Neuronal stem cell (in vitro differentiated cells): Measurements from ENCODE around the gene CYSRT1.

Experiments
- DNase-seq: peaks from one replicate; pipeline ENCODE4 v3.0.0-alpha.2; 2013; ENCODE audit warnings: low spot score
- H2AFZ ChIP-seq: one replicate; pipeline ENCODE4 v1.6.1; 2013; ENCODE audit warnings: mild to moderate bottlenecking, low read length, inconsistent platforms
- H2AK5ac ChIP-seq: 2 replicates; pipeline ENCODE4 v1.6.1; 2013; ENCODE audit warnings: low read depth, mild to moderate bottlenecking, inconsistent platforms, low read length, moderate library complexity, mixed read lengths
- H2BK120ac ChIP-seq: 2 replicates; pipeline ENCODE4 v1.6.1; 2013; ENCODE audit warnings: low read depth, mild to moderate bottlenecking, inconsistent platforms, low read length, moderate library complexity, mixed read lengths
- H2BK12ac ChIP-seq: one replicate; pipeline ENCODE4 v1.6.1; 2013; ENCODE audit warnings: low read length, inconsistent platforms
- H2BK15ac ChIP-seq: 2 replicates; pipeline ENCODE4 v1.6.1; 2013; ENCODE audit warnings: mild to moderate bottlenecking, low read length, inconsistent platforms, mixed read lengths
- H2BK5ac ChIP-seq: one replicate; pipeline ENCODE4 v1.6.1; 2013; ENCODE audit warnings: inconsistent platforms, mild to moderate bottlenecking, low read length, moderate library complexity
- H3K14ac ChIP-seq: one replicate; pipeline ENCODE4 v1.6.1; 2013; ENCODE audit warnings: low read length, inconsistent platforms
- H3K18ac ChIP-seq: 2 replicates; pipeline ENCODE4 v1.6.1; 2013; ENCODE audit warnings: low read length, inconsistent platforms
- H3K23ac ChIP-seq: 2 replicates; pipeline ENCODE4 v1.6.1; 2013; ENCODE audit warnings: low read depth, mild to moderate bottlenecking, mixed read lengths, low read length, inconsistent platforms; ENCODE audit not compliant: poor library complexity
- H3K27ac ChIP-seq: replicated peaks from 3 replicates; pipeline ENCODE4 v1.5.1; 2013; ENCODE audit warnings: low read length, inconsistent platforms
- H3K27me3 ChIP-seq, 3 experiments: 2 replicates each; pipeline ENCODE4 v1.6.1; 2013; ENCODE audit warnings: low read length in 3 of 3, mild to moderate bottlenecking in 2 of 3, inconsistent platforms in 1 of 3, low read depth in 1 of 3, mixed read lengths in 1 of 3, moderate library complexity in 1 of 3; ENCODE audit not compliant: control insufficient read depth in 3 of 3, insufficient read depth in 3 of 3
- H3K36me3 ChIP-seq, 2 donors: replicated peaks in 1 of 2; 2 replicates each; pipeline ENCODE4 v1.6.1; 2013; ENCODE audit warnings: low read length in 2 of 2; ENCODE audit not compliant: control insufficient read depth in 2 of 2, insufficient read depth in 2 of 2
- H3K4ac ChIP-seq: 2 replicates; pipeline ENCODE4 v1.6.1; 2013; ENCODE audit warnings: inconsistent platforms, mild to moderate bottlenecking, low read length, moderate library complexity
- H3K4me1 ChIP-seq, 2 donors: 1 replicate in 1 of 2; 2 replicates in 1 of 2; pipeline ENCODE4 v1.6.1; 2013; ENCODE audit warnings: low read length in 2 of 2, low read depth in 1 of 2; ENCODE audit not compliant: control insufficient read depth in 2 of 2, insufficient read depth in 1 of 2
- H3K4me2 ChIP-seq: one replicate; pipeline ENCODE4 v1.6.1; 2013; ENCODE audit warnings: mild to moderate bottlenecking, low read length, inconsistent platforms; ENCODE audit not compliant: insufficient read depth, poor library complexity, severe bottlenecking
- H3K4me3 ChIP-seq, 2 donors: 2 replicates each; pipeline ENCODE4 v1.5.1; 2013; ENCODE audit warnings: low read length in 2 of 2, mild to moderate bottlenecking in 2 of 2, inconsistent platforms in 1 of 2, moderate library complexity in 1 of 2
- H3K79me1 ChIP-seq: one replicate; pipeline ENCODE4 v1.6.1; 2013; ENCODE audit warnings: low read depth, mild to moderate bottlenecking, inconsistent platforms, low read length, moderate library complexity
- H3K9ac ChIP-seq: one replicate; pipeline ENCODE4 v1.6.1; 2013; ENCODE audit warnings: mild to moderate bottlenecking, low read depth, low read length, inconsistent platforms; ENCODE audit not compliant: poor library complexity
- H3K9me3 ChIP-seq, 2 donors: replicated peaks in 1 of 2; 2 replicates each; pipeline versions ENCODE3 to v1.6.1; 2013; ENCODE audit warnings: low read length in 2 of 2, mild to moderate bottlenecking in 2 of 2, inconsistent platforms in 1 of 2, low read depth in 1 of 2, mixed read lengths in 1 of 2, moderate library complexity in 1 of 2; ENCODE audit not compliant: control insufficient read depth in 2 of 2, insufficient read depth in 1 of 2
- H4K8ac ChIP-seq: one replicate; pipeline ENCODE4 v1.6.1; 2013; ENCODE audit warnings: low read depth, mild to moderate bottlenecking, inconsistent platforms, low read length, moderate library complexity
- H4K91ac ChIP-seq: one replicate; pipeline ENCODE4 v1.6.1; 2013; ENCODE audit warnings: low read length, low read depth, mild to moderate bottlenecking, inconsistent platforms; ENCODE audit not compliant: poor library complexity
- WGBS, 2 donors: extraction: QIAGEN DNeasy Blood & Tissue Kit; methylation state at CpG; one replicate each; pipeline ENCODE4 v1.1.7; 2013; ENCODE audit warnings: missing lambda C conversion rate in 2 of 2, mixed read lengths in 1 of 2; ENCODE audit not compliant: insufficient read length in 2 of 2, insufficient replicate concordance in 1 of 2; ENCODE audit errors: extremely low coverage in 2 of 2; 5-methylcytosine and 5-hydroxymethylcytosine counted together

The CYSRT1 gene

GRCh38 chr9:137216188-137216965 lies 8.6 kb upstream of the CYSRT1 start:
- Histone ChIP-seq H3K18ac (no peak overlapping the region), H3K4me1 (peaks cover 2 to 8% of the 10 kb centered on the region in 2 donors), H3K23ac (no peak overlapping the region), H2AK5ac (no peak overlapping the region), H3K36me3 (peaks cover 17 to 46% of the 10 kb centered on the region in 2 donors), H2BK12ac (no peak overlapping the region), H3K27ac (no peak overlapping the region), H3K27me3 (no peaks in the 10 kb centered on the region), H2BK5ac (no peak overlapping the region), H4K8ac (no peak overlapping the region), H2AFZ (no peak overlapping the region), H3K4me3 (no peak overlapping the region), H3K4me2 (no peak overlapping the region), H4K91ac (no peak overlapping the region), H3K14ac (no peak overlapping the region), H2BK120ac (no peak overlapping the region), H3K4ac (no peak overlapping the region), H3K9ac (no peak overlapping the region), H2BK15ac (no peak overlapping the region), H3K9me3 (no peaks in the 10 kb centered on the region), H3K79me1 (peaks cover 20% of the 10 kb centered on the region)
- WGBS, 2 donors: no CpG with 5 or more reads among the region's 30 CpGs
- no peak for DNase-seq

DNA sequence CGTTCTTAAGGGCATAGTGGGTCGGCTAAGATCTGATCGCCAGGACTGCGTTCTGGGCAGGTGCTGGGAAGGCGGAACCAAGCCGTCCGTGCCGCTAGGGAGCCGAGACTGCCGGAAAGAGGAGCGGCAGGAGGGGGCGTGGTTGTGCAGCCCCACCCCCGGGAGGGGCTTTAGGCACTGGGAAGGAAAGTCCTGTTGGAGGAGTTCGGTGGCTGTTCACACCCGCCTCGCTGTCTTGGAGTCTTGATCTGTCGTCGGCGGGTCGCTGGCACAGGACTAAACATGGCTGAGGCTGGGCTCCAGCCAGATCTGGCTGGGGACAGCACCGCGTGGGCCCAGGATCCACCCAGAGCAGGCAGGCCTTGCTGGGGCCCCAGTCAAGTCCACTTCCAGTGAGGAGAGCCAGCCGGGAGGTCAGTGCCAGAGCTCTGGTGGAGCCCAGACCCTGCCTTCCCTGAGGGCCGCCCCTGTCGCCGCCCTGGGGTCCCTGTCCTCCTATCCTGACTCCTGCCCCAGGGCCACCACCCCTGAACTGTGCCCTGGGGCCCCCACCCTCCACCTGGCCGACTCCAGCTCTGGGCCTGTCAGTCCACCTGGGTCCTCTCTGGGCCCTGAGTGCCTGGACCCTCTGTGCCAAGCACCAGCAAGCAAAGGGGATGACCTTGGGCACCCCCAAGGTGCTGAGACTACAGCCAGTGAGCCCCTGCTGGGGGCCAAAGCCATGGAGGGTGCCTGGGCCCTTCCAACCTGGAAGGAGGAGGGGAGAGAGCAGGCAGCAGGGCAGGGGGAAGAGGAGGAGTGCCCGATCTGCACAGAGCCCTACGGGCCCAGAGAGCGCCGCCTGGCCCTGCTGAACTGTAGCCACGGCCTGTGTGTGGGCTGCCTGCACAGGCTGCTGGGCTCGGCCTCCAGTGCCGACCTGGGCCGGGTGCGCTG lies 7.4 kb upstream of the CYSRT1 start:
- Histone ChIP-seq H3K4me2 (no peak overlapping the region), H2BK5ac (no peak overlapping the region), H2BK15ac (no peak overlapping the region), H3K14ac (no peak overlapping the region), H3K79me1 (peaks cover 18% of the 10 kb centered on the region), H2AK5ac (peak overlapping the region; percentile 56), H4K8ac (no peak overlapping the region), H3K36me3 (peaks cover 17 to 36% of the 10 kb centered on the region in 2 donors), H3K9ac (no peak overlapping the region), H3K18ac (no peak overlapping the region), H3K4me1 (peaks cover 3 to 9% of the 10 kb centered on the region in 2 donors), H3K4ac (no peak overlapping the region), H2BK120ac (no peak overlapping the region), H3K4me3 (peak overlapping the region in 1 of 2 donors; percentile 40), H3K27ac (no peak overlapping the region), H2AFZ (no peak overlapping the region), H3K9me3 (no peaks in the 10 kb centered on the region), H3K27me3 (peaks cover 0 to 5% (median 3%) of the 10 kb centered on the region in 3 experiments), H3K23ac (peak overlapping the region; percentile 80), H4K91ac (no peak overlapping the region), H2BK12ac (peak overlapping the region; percentile 58)
- no peak for DNase-seq
- no CpG with 5 or more reads among the region's 36 CpGs for WGBS, 2 donors

DNA sequence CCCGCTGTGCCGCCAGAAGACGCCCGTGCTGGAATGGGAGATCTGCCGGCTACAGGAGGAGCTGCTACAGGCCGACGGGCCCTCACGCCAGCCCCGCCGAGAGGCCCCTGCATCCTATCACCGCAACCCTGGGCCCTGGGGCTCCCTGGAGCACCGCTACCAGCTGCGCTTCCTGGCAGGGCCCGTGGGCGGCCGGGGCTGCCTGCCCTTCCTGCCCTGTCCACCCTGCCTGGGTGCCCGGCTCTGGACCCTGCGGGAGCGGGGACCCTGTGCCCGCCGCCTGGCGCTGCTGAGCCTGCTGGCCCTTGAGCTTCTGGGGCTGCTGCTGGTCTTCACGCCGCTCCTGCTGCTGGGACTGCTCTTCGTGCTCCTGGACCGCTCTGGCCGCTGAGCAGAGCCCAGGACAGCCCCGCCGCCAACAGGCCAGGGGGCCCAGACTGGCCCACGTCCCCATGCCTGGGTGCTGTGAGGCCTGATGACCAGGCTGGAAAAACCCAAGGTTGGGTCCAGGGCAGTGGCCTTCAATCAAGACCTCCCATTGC lies 6.7 kb upstream of the CYSRT1 start:
- Histone ChIP-seq H3K14ac (no peak overlapping the region), H3K18ac (no peak overlapping the region), H3K4me2 (no peak overlapping the region), H3K27me3 (peaks cover 0 to 10% (median 3%) of the 10 kb centered on the region in 3 experiments), H3K79me1 (peaks cover 15% of the 10 kb centered on the region), H4K8ac (peak overlapping the region; percentile 65), H2BK120ac (no peak overlapping the region), H3K4ac (no peak overlapping the region), H2BK5ac (no peak overlapping the region), H3K4me3 (no peak overlapping the region), H3K9me3 (no peaks in the 10 kb centered on the region), H3K36me3 (peaks cover 11 to 30% of the 10 kb centered on the region in 2 donors), H3K9ac (peak overlapping the region; percentile 21), H3K4me1 (peaks cover 8 to 15% of the 10 kb centered on the region in 2 donors), H2BK12ac (no peak overlapping the region), H2AK5ac (no peak overlapping the region), H2AFZ (no peak overlapping the region), H3K23ac (peak overlapping the region; percentile 80), H2BK15ac (no peak overlapping the region), H4K91ac (no peak overlapping the region), H3K27ac (no peak overlapping the region)
- no peak for DNase-seq
- WGBS, 2 donors: no CpG with 5 or more reads among the region's 30 CpGs
